Measurements from ENCODE around the gene TMEM87B. TPM values are rescaled to one million over a fixed set of nuclear protein-coding genes. Genes with fewer than 3 reads are reported as not detected.

The TMEM87B gene
- total and polyA plus RNA-seq, 8 donors: 24.6 to 36.8 (median 28.4) TPM

DNA sequence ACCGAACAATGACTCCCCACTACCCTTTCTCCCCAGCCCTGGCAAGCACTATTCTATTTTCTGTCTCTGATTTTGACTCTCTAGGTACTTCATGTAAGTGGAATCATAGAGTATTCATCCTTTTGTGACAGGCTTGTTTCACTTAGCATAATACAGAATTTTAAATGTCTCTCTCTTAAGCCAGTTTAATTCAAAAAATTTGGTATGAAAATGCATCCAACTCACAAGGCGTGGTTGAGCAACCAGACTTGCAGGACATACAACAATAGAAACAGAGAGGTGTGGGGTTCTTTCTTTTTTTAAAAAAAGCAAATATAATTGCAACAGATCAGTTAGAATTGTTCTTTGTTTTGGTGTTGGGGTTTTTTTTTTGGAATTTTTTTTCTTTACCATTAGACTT, 47.6 kb upstream of the TMEM87B start:
- TF ChIP-seq, protein P1, sequence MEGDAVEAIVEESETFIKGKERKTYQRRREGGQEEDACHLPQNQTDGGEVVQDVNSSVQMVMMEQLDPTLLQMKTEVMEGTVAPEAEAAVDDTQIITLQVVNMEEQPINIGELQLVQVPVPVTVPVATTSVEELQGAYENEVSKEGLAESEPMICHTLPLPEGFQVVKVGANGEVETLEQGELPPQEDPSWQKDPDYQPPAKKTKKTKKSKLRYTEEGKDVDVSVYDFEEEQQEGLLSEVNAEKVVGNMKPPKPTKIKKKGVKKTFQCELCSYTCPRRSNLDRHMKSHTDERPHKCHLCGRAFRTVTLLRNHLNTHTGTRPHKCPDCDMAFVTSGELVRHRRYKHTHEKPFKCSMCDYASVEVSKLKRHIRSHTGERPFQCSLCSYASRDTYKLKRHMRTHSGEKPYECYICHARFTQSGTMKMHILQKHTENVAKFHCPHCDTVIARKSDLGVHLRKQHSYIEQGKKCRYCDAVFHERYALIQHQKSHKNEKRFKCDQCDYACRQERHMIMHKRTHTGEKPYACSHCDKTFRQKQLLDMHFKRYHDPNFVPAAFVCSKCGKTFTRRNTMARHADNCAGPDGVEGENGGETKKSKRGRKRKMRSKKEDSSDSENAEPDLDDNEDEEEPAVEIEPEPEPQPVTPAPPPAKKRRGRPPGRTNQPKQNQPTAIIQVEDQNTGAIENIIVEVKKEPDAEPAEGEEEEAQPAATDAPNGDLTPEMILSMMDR (IDR thresholded peaks at IDR 0.05): no peak
- Histone ChIP-seq H3K9me3 (no peaks in the 10 kb centered on the region), H3K27me3 (no peaks in the 10 kb centered on the region), H3K4me3 (no peak overlapping the region), H3K36me3 (peaks cover 0 to 61% of the 10 kb centered on the region in 2 donors), H3K4me1 (peaks cover 0 to 69% of the 10 kb centered on the region in 2 donors), H3K27ac (no peak overlapping the region)
- ATAC-seq (no peak), DNase-seq (no peak)
- intact Hi-C loops (cut with DNase I): no loop called here

DNA sequence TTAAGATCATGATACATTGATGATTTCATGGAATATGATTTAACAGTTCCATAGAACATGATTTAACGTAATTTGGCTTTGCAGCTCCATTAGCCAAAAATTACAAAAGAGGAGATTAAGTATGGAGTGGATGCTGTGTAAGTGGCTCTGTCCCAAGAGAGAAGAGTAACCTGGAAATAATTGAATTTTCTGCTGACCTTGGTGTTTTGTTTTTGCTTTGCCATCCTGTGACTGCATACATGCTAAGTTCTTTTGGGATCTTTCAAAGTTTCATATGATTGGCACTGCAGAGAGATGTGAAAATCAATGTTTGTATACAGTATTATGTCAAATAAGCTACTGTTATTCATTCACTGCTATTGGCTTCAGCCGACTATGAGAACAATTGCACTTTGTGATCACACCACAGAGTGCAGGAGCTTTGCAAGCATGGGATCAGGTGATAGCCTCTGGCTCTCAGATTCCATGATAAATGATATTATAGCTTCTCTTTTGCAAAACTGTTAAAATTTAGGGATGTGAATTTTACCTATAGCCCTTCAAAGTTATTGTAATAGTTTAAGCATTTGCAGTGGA, 46.1 kb upstream of the TMEM87B start:
- TF ChIP-seq, protein P1 (IDR thresholded peaks at IDR 0.05): no peak
- ATAC-seq (no peak), DNase-seq (no peak)
- peaks cover 0 to 67% of the 10 kb centered on the region in 2 donors for H3K36me3 ChIP-seq
- no peak overlapping the region for H3K27ac ChIP-seq
- H3K4me1 ChIP-seq: peaks cover 0 to 57% of the 10 kb centered on the region in 2 donors
- intact Hi-C loops (cut with DNase I): no loop called here
- no peaks in the 10 kb centered on the region for H3K9me3 ChIP-seq
- H3K27me3 ChIP-seq: no peaks in the 10 kb centered on the region
- no peak overlapping the region for H3K4me3 ChIP-seq

- H3K27ac ChIP-seq: peak overlapping the region in 1 of 2 donors; percentile 57
- H3K4me1 ChIP-seq: peaks cover 0 to 42% of the 10 kb centered on the region in 2 donors
- TF ChIP-seq, protein P1 (IDR thresholded peaks at IDR 0.05): no peak
- intact Hi-C loops (cut with DNase I): no loop called here
- H3K4me3 ChIP-seq: no peak overlapping the region
- H3K9me3 ChIP-seq: no peaks in the 10 kb centered on the region
- DNase-seq: peak in 1 of 4 donors; percentile 44
- ATAC-seq: peak; percentile 34
- no peaks in the 10 kb centered on the region for H3K27me3 ChIP-seq
- peaks cover 0 to 76% of the 10 kb centered on the region in 2 donors for H3K36me3 ChIP-seq
Measured at GRCh38 chr2:112010751-112011150, 44.3 kb upstream of the TMEM87B start.

GRCh38 chr2:112012556-112012955, 42.5 kb upstream of the TMEM87B start:
- no peaks in the 10 kb centered on the region for H3K9me3 ChIP-seq

GRCh38 chr2:112018846-112019245, 36.2 kb upstream of the TMEM87B start:
- peaks cover 0 to 41% of the 10 kb centered on the region in 2 donors for H3K36me3 ChIP-seq

More at GRCh38 chr2:112012556-112012955, 42.5 kb upstream of the TMEM87B start:
- TF ChIP-seq, protein P1 (IDR thresholded peaks at IDR 0.05): no peak
- Histone ChIP-seq H3K4me3 (no peak overlapping the region), H3K27ac (no peak overlapping the region), H3K4me1 (peaks cover 0 to 24% of the 10 kb centered on the region in 2 donors), H3K36me3 (peaks cover 0 to 69% of the 10 kb centered on the region in 2 donors), H3K27me3 (no peaks in the 10 kb centered on the region)
- DNase-seq (no peak), ATAC-seq (no peak)
- intact Hi-C loops (cut with DNase I): no loop called here

More at GRCh38 chr2:112018846-112019245, 36.2 kb upstream of the TMEM87B start:
- Histone ChIP-seq H3K27me3 (no peaks in the 10 kb centered on the region), H3K9me3 (no peaks in the 10 kb centered on the region), H3K4me1 (peaks cover 0 to 19% of the 10 kb centered on the region in 2 donors), H3K27ac (no peak overlapping the region), H3K4me3 (no peak overlapping the region)
- DNase-seq: no peak
- TF ChIP-seq, protein P1 (IDR thresholded peaks at IDR 0.05): no peak
- intact Hi-C loops (cut with DNase I): no loop called here
- no peak for ATAC-seq

Data from left lung (tissue), 10 donors.